Heart left ventricle (tissue), 16 donors: ENCODE data around the gene GHRL. TPM values are rescaled to one million over a fixed set of nuclear protein-coding genes. Genes with fewer than 3 reads are reported as not detected.

Experiments
- ATAC-seq, 4 donors: fragments of 200-7000 bp; cut with Tn5 transposase; one replicate each; pipeline ENCODE4 v1.9.1; 2020 to 2022; ENCODE audit warnings: moderate library complexity in 4 of 4, mild to moderate bottlenecking in 3 of 4, moderate number of reproducible peaks in 1 of 4
- DNase-seq, 5 donors: peaks; one replicate each; pipeline ENCODE4 v3.0.0-alpha.2; 2020
- H3K27ac ChIP-seq, 12 donors: fragments of 200-600 bp; sonication (generic) in 4 of 12; one replicate each; pipeline versions ENCODE4 v1.5.0 to v1.8.0; 2016 to 2022; ENCODE audit warnings: mild to moderate bottlenecking in 2 of 12
- H3K27me3 ChIP-seq, 9 donors: fragments of 200-600 bp; sonication (generic) in 2 of 9; one replicate each; pipeline versions ENCODE4 v1.5.1 to v1.8.0; 2016 to 2022; ENCODE audit warnings: mild to moderate bottlenecking in 3 of 9
- H3K36me3 ChIP-seq, 9 donors: fragments of 200-600 bp; sonication (generic) in 2 of 9; one replicate each; pipeline versions ENCODE4 v1.5.0 to v1.8.0; 2018 to 2022; ENCODE audit warnings: mild to moderate bottlenecking in 2 of 9
- H3K4me1 ChIP-seq, 12 donors: fragments of 200-600 bp; sonication (generic) in 4 of 12; one replicate each; pipeline versions ENCODE4 v1.5.0 to v1.8.0; 2016 to 2022; ENCODE audit warnings: mild to moderate bottlenecking in 3 of 12
- H3K4me3 ChIP-seq, 12 donors: fragments of 200-600 bp; sonication (generic) in 4 of 12; one replicate each; pipeline versions ENCODE4 v1.5.0 to v1.8.0; 2017 to 2022; ENCODE audit warnings: mild to moderate bottlenecking in 9 of 12, moderate library complexity in 4 of 12
- H3K9me3 ChIP-seq, 12 donors: fragments of 200-600 bp; sonication (generic) in 4 of 12; one replicate each; pipeline versions ENCODE4 v1.5.0 to v1.8.0; 2016 to 2022; ENCODE audit warnings: mild to moderate bottlenecking in 1 of 12
- POLR2A ChIP-seq, 2 donors: fragments of 450-650 bp; IDR thresholded peaks; one replicate each; pipeline ENCODE4 v1.6.1; 2017; ENCODE audit warnings: antibody characterized with exemption in 2 of 2, mild to moderate bottlenecking in 2 of 2, moderate library complexity in 2 of 2
- WGBS, 4 donors: extraction: QIAGEN DNeasy Blood & Tissue Kit in 2 of 4; methylation state at CpG; one replicate each; pipeline versions ENCODE4 v1.1.5 to v1.1.7; 2013 to 2018; 5-methylcytosine and 5-hydroxymethylcytosine counted together
- intact Hi-C, 10 donors: fragments of 100-400 bp; cut with DNase I; formaldehyde crosslinking; loops; one replicate each; pipeline versions ENCODE4 v1.11.1 to v1.14.2; 2022
- polyA plus RNA-seq, 2 donors: library from polyadenylated mRNA; stranded (reverse); fragments of 200-250 nt; gene quantifications; one replicate each; pipeline ENCODE4 v1.2.3, GENCODE V29; 2013
- total RNA-seq, 9 donors: library from RNA; depleted of rRNA in 2 of 9; stranded (reverse); fragments of >200 nt in 2 of 9; fragmentation: NEBNext Ultra II Directional in 3 of 9; extraction: Animal tissue kit (Norgen Biotek cat#: 25700) in 3 of 9; gene quantifications; one replicate each; pipeline versions ENCODE4 v1.1.0 to v1.2.4, GENCODE V29; 2016 to 2023
- TF ChIP-seq, protein P1 (sequence below), 12 donors: fragments of 200-600 bp; sonication (generic) in 4 of 12; IDR thresholded peaks; one replicate each; pipeline versions ENCODE4 v1.5.0 to v1.8.0; 2018 to 2022; ENCODE audit warnings: antibody characterized with exemption in 12 of 12, mild to moderate bottlenecking in 5 of 12
- donor health status: ischemic (EF 13 %, LVEDD 7.1; RV severe dilation, severe dysfunction).
- donor health status: healthy with polysubstance abuse.
- donor health status: DM: no; HTN: yes; CAD: no.
- donor health status: DM: no; HTN: no; CAD: no.
- donor health status: ischemic (EF 25% LVEDD 6.9; RV normal size, moderate dysfunction).
- donor health status: ischemic (EF 25% LVEDD 5.7; RV mildly dilated, moderate dysfunction).
- donor health status: healthy.
- donor health status: DM: yes; HTN: yes; CAD: no.
- donor health status: ischemic (EF 35%, LVEDD 5.7; RV mildly dilated, moderate dysfunction).
- donor health status: nonischemic (EF 11% LVEDD 7.7; RV severe dilation, severe dysfunction).
- donor health status: DM: yes; HTN: yes; CAD: no.
- donor health status: PGD.
- donor health status: ischemic (EF 29% LVEDD 5.4; RV normal size, mild dysfunction).
- donor health status: nonischemic (EF 23%, LVEDD 6.1; RV moderate dilation, normal function).

Gene GHRL
- total and polyA plus RNA-seq, 11 donors: 0.18 to 2.1 (median 0.61) TPM; not detected in 6

DNA sequence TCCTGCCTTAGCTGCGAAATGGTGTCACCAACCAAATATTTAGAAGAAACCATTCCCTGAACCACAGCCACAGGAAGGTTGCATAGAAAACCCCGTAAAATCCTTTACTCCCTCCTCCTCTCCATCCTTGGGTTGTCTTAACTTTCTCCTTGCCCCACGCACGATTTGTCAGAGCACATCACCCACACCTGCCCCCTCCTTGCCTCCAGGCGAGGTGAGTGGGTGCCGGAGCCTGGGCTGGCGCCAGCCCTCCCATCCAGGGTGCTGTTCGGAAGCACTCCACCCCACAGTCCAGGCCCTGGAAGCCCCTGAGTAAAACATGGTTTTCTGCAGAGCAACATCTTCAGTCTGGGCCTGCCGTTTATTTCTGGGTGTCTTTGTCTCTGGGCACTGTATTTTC, 3.7 kb downstream of the GHRL start:
- peaks cover 0 to 56% (median 35%) of the 10 kb centered on the region in 9 donors for H3K36me3 ChIP-seq
- 89 to 94% (median 94%) methylated on average over 9 of the region's 9 CpGs for WGBS, 4 donors
- peaks cover 0 to 35% (median 2%) of the 10 kb centered on the region in 12 donors for H3K4me1 ChIP-seq
- DNase-seq (no peak), ATAC-seq (no peak)
- no peak overlapping the region for H3K4me3 ChIP-seq
- intact Hi-C loops: no loop called here
- H3K27ac ChIP-seq: no peak overlapping the region
- H3K27me3 ChIP-seq: no peaks in the 10 kb centered on the region
- TF ChIP-seq POLR2A (IDR thresholded peaks at IDR 0.05): no peak
- TF ChIP-seq, protein P1, sequence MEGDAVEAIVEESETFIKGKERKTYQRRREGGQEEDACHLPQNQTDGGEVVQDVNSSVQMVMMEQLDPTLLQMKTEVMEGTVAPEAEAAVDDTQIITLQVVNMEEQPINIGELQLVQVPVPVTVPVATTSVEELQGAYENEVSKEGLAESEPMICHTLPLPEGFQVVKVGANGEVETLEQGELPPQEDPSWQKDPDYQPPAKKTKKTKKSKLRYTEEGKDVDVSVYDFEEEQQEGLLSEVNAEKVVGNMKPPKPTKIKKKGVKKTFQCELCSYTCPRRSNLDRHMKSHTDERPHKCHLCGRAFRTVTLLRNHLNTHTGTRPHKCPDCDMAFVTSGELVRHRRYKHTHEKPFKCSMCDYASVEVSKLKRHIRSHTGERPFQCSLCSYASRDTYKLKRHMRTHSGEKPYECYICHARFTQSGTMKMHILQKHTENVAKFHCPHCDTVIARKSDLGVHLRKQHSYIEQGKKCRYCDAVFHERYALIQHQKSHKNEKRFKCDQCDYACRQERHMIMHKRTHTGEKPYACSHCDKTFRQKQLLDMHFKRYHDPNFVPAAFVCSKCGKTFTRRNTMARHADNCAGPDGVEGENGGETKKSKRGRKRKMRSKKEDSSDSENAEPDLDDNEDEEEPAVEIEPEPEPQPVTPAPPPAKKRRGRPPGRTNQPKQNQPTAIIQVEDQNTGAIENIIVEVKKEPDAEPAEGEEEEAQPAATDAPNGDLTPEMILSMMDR (IDR thresholded peaks at IDR 0.05): no peak
- H3K9me3 ChIP-seq: no peaks in the 10 kb centered on the region

DNA sequence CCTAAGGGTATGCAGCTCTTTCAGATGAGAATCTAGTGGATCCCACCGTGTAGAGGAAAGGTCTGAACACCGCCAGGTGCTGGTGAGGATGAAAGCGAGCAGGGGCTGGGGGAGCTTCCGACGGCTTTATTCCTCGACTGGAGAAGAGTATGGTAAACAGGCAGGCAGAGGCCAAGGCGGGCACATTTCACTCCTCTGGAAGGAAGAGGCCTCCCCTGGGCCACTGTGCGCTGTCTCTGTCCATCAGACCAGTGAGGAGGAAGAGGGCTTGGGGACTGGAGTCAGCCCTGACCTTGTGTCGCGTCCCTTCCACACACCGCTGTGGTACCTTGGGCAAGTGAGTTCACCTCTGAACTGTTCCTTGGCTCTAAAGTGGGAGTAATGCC, 4.2 kb downstream of the GHRL start:
- WGBS, 4 donors: 87 to 98% (median 96%) methylated on average over 11 of the region's 11 CpGs
- Histone ChIP-seq H3K9me3 (no peaks in the 10 kb centered on the region), H3K4me3 (no peak overlapping the region), H3K4me1 (peaks cover 0 to 34% (median 4%) of the 10 kb centered on the region in 12 donors), H3K27me3 (no peaks in the 10 kb centered on the region), H3K27ac (no peak overlapping the region), H3K36me3 (peaks cover 0 to 54% (median 37%) of the 10 kb centered on the region in 9 donors)
- TF ChIP-seq, protein P1 (IDR thresholded peaks at IDR 0.05): no peak
- no peak for TF ChIP-seq POLR2A (IDR thresholded peaks at IDR 0.05)
- no peak for ATAC-seq
- no peak for DNase-seq
- intact Hi-C loops: no loop called here

DNA sequence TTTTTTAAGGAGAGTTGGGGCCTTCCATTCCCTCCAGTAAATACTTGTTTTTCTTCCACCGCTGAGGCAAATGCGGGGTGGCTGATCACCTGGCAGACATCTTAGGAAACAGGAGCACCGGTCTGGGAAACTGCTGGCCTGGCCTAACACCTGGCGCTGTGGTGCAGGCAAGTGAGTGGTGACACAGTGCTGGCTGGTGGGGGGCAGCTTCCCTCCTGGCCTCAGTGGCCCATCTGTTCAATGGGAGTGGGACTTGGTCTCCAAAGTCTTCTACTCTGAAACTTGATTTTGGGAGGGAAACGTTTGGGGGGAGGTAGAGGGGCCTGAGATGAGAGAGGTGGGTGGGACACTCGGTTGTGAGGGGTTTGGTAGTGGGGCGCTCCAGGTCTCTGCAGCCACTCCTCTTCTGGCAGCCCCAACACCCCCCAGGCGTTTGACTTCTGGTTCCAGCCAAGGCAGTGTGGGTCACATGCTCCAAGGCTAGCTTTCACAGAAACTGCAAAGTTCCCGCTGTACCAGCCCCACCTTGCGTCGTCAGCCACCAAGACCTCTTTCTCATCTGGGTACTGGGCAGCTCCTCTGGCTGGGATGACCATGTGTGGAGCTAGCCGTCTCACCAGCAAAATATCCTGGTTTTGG, 4.7 kb downstream of the GHRL start:
- Histone ChIP-seq H3K4me3 (no peak overlapping the region), H3K27me3 (no peaks in the 10 kb centered on the region), H3K9me3 (no peaks in the 10 kb centered on the region), H3K4me1 (peaks cover 0 to 30% (median 6%) of the 10 kb centered on the region in 12 donors), H3K27ac (no peak overlapping the region), H3K36me3 (peaks cover 0 to 59% (median 42%) of the 10 kb centered on the region in 9 donors)
- intact Hi-C loops: no loop called here
- TF ChIP-seq POLR2A (IDR thresholded peaks at IDR 0.05): no peak
- TF ChIP-seq, protein P1 (IDR thresholded peaks at IDR 0.05): no peak
- no peak for ATAC-seq
- WGBS, 4 donors: 93 to 97% (median 95%) methylated on average over 10 to 12 of the region's 12 CpGs
- DNase-seq: no peak

DNA sequence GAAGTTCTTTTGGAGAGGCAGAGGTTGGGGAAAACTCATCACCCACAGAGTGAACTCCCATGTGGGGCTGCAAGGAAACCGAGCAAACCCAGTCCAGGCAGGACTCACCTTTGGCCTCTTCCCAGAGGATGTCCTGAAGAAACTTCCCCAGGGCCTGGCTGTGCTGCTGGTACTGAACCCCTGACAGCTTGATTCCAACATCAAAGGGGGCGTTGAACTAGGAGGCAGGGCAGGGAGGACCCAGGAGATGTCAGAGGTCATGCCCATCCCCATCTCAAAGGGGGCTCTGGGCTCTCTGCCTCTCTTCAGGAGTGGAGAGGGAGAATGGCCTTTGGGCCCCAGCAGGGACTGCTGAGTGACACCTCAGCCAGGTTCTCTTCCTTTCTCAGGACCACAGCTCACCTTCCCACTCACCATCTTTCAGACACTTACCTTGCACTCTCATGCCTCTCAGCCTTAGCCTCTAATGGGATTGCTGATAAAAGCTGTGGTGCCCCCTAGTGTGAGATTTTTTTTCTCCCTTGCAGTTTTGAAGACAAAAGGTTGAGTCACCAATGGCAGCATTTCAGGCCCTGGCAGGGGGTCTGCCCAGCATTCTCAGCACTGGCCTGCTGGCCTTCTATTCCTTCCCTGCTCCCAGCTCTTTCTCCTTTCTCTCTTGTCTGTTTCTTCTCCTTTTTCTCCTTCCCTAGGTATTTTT, 6.0 kb downstream of the GHRL start:
- 51 to 82% (median 60%) methylated on average over 2 of the region's 2 CpGs for WGBS, 4 donors
- H3K27me3 ChIP-seq: no peaks in the 10 kb centered on the region
- H3K9me3 ChIP-seq: no peaks in the 10 kb centered on the region
- DNase-seq: peak in 1 of 5 donors; percentile 35
- no peak overlapping the region for H3K27ac ChIP-seq
- TF ChIP-seq, protein P1 (IDR thresholded peaks at IDR 0.05): peak in 5 of 12 donors; percentile 9 to 60 (median 19)
- TF ChIP-seq POLR2A (IDR thresholded peaks at IDR 0.05): no peak
- H3K36me3 ChIP-seq: peaks cover 0 to 70% (median 42%) of the 10 kb centered on the region in 9 donors
- intact Hi-C loops: no loop called here
- H3K4me1 ChIP-seq: peaks cover 0 to 23% (median 2%) of the 10 kb centered on the region in 12 donors
- no peak overlapping the region for H3K4me3 ChIP-seq
- peak in 1 of 4 donors; percentile 32 for ATAC-seq
